Measurements from ENCODE around the gene SLC16A2. TPM values are rescaled to one million over a fixed set of nuclear protein-coding genes. Genes with fewer than 3 reads are reported as not detected.

The SLC16A2 gene
- total and polyA plus RNA-seq, 11 donors: 2.2 to 12.1 (median 7.2) TPM

DNA sequence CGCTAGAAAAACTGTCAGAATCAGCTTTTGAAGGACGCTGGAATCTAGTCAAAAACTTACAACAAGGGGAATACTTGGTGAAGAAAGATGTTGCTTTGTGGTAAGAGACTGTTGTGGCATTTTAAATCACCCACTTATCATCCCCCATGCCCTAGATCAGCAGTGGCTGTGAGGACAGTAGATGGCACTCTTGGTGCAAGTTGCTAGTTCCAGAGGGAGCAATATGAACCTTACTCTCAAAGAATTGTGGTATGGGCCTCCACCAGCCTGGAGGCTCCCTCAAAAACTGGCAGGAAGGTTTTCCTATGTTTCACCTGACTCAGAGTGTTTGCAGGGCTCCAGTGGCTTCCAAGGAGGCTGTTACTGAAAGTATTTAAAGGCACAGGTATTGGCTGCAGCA, 37.7 kb upstream of the SLC16A2 start:
- no peaks in the 10 kb centered on the region for H3K9me3 ChIP-seq
- 26 to 44% (median 39%) methylated on average over 2 of the region's 2 CpGs for WGBS, 4 donors
- ATAC-seq (peak; percentile 69 to 91 (median 76)), DNase-seq (peak in 2 of 5 donors; percentile 12 to 20)
- no peak overlapping the region for H3K27ac ChIP-seq
- no peaks in the 10 kb centered on the region for H3K4me1 ChIP-seq
- intact Hi-C loops (cut with DNase I): loop anchor here in 9 of 10 donors (1.0 to 10.0 kb wide), 6 partner anchors 152 to 171 kb away; no protein-coding TSS in a partner anchor
- H3K36me3 ChIP-seq: no peaks in the 10 kb centered on the region
- H3K27me3 ChIP-seq: peaks cover 0 to 25% (median 0%) of the 10 kb centered on the region in 9 donors
- TF ChIP-seq, protein P1, sequence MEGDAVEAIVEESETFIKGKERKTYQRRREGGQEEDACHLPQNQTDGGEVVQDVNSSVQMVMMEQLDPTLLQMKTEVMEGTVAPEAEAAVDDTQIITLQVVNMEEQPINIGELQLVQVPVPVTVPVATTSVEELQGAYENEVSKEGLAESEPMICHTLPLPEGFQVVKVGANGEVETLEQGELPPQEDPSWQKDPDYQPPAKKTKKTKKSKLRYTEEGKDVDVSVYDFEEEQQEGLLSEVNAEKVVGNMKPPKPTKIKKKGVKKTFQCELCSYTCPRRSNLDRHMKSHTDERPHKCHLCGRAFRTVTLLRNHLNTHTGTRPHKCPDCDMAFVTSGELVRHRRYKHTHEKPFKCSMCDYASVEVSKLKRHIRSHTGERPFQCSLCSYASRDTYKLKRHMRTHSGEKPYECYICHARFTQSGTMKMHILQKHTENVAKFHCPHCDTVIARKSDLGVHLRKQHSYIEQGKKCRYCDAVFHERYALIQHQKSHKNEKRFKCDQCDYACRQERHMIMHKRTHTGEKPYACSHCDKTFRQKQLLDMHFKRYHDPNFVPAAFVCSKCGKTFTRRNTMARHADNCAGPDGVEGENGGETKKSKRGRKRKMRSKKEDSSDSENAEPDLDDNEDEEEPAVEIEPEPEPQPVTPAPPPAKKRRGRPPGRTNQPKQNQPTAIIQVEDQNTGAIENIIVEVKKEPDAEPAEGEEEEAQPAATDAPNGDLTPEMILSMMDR (IDR thresholded peaks at IDR 0.05): peak; percentile 14 to 65 (median 50)
- no peak for TF ChIP-seq POLR2A (IDR thresholded peaks at IDR 0.05)
- H3K4me3 ChIP-seq: no peak overlapping the region

DNA sequence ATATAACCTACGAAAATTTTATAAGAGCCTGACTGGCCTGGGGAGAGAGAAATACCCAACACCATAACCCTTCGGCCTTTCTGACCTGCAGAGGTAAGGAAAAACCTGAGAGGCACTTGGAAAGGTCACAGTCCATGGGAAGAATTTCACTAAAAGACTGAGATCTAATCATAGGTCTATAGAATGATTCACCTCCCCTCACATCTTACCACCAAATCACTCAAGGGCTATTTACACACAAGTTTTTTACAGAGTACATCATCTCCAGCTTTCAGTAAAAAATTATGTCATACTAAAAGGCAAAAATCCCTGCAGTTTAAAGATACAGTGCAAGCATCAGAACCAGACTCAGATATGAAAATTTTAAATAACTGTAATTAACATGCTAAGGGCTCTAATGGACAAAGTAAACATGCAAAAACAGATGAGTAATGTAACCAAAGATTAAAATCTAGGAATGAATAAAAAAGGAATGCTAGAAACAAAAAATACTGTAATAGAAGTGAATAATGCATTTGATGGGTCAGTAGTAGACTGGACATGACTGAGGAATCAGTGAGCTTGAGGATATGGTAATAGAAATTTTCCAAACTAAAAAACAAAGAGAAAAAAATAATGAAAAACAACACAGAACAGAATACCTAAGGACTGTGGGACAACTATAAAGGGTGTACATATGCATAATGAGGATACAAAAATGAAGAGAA, 32.1 kb upstream of the SLC16A2 start:
- ATAC-seq (no peak), DNase-seq (no peak)
- Histone ChIP-seq H3K36me3 (no peaks in the 10 kb centered on the region), H3K27me3 (peaks cover 0 to 41% (median 0%) of the 10 kb centered on the region in 9 donors), H3K27ac (no peak overlapping the region), H3K4me1 (no peaks in the 10 kb centered on the region), H3K9me3 (no peaks in the 10 kb centered on the region), H3K4me3 (no peak overlapping the region)
- 61 to 89% (median 75%) methylated on average over 2 of the region's 2 CpGs for WGBS, 4 donors
- intact Hi-C loops (cut with DNase I): loop anchor here in 2 of 10 donors (5.0 to 10.0 kb wide), 2 partner anchors 158 to 166 kb away; no protein-coding TSS in a partner anchor
- TF ChIP-seq, protein P1 (IDR thresholded peaks at IDR 0.05): no peak
- TF ChIP-seq POLR2A (IDR thresholded peaks at IDR 0.05): no peak

DNA sequence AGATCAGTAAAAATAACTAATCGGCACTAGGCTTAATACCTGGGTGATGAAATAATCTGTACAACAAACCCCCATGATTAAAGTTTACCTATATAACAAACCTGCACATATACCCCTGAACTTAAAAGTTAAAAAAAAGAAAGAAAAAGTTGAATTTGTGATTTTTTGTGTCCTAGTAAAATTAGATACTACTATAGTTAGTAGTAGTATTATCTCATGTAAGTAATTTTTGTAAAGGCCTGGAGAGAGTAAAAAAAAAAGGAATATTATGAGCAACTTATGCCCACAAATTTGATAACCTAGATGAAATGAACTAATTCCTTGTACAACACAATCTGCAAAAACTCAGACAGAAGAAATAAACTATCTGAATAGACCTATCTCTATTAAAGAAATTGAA, 25.7 kb upstream of the SLC16A2 start:
- Histone ChIP-seq H3K27me3 (peaks cover 0 to 21% (median 0%) of the 10 kb centered on the region in 9 donors), H3K27ac (no peak overlapping the region), H3K4me3 (no peak overlapping the region), H3K9me3 (no peaks in the 10 kb centered on the region), H3K4me1 (no peaks in the 10 kb centered on the region), H3K36me3 (no peaks in the 10 kb centered on the region)
- ATAC-seq (no peak), DNase-seq (no peak)
- WGBS, 4 donors: 53 to 90% (median 83%) methylated on average over 1 of the region's 1 CpG
- intact Hi-C loops (cut with DNase I): no loop called here
- TF ChIP-seq, protein P1 (IDR thresholded peaks at IDR 0.05): no peak
- TF ChIP-seq POLR2A (IDR thresholded peaks at IDR 0.05): no peak

DNA sequence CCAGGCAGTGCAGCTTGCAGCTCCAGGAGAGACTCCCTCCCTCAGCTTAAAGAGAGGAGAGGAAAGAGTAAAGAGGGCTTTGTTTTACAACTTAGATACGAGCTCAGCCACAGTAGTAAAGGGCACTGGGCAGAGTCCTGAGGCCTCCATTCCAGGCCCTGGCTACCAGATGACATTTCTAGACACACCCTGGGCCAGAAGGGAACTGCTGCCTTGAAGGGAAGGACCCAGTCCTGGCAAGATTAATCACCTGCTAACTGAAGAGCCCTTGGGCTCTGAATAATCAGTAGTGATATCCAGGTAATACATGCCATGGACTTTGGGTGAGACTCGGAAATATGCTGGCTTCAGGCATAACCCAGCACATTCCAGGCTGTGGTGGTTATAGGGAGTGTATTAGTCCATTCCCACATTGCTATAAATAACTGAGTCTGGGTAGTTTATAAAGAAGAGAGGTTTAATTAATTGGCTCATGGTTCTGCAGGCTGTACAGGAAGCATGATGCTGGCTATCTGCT, 15.3 kb upstream of the SLC16A2 start:
- no peaks in the 10 kb centered on the region for H3K36me3 ChIP-seq
- H3K27ac ChIP-seq: no peak overlapping the region

More for the DNA sequence above, 15.3 kb upstream of the SLC16A2 start:
- intact Hi-C loops (cut with DNase I): no loop called here
- Histone ChIP-seq H3K27me3 (peaks cover 0 to 8% (median 0%) of the 10 kb centered on the region in 9 donors), H3K4me1 (no peaks in the 10 kb centered on the region), H3K9me3 (no peaks in the 10 kb centered on the region), H3K4me3 (no peak overlapping the region)
- ATAC-seq (no peak), DNase-seq (no peak)
- WGBS, 4 donors: 56 to 98% (median 78%) methylated on average over 2 of the region's 2 CpGs
- TF ChIP-seq, protein P1 (IDR thresholded peaks at IDR 0.05): no peak
- TF ChIP-seq POLR2A (IDR thresholded peaks at IDR 0.05): no peak
